AG04450 (cell line): Measurements from ENCODE around the gene ZNF688. TPM values are rescaled to one million over a fixed set of nuclear protein-coding genes. Genes with fewer than 3 reads are reported as not detected.

Experiments
- CTCF ChIA-PET: fragments of 300-600, 350-600 bp; formaldehyde crosslinking; extraction: SDS; loops from one replicate; lab custom pipeline; 2022; ENCODE audit warnings: antibody characterized with exemption, inconsistent platforms; lab: Charles Lee
- POLR2A ChIA-PET: fragments of 350-600 bp; formaldehyde crosslinking; extraction: SDS; loops from one replicate; lab custom pipeline; 2021; ENCODE audit warnings: antibody characterized with exemption, inconsistent platforms; lab: Yijun Ruan, JAX
- DNase-seq: peaks from one replicate; pipeline ENCODE4 v3.0.0-alpha.2; 2011; ENCODE audit warnings: low read depth, low spot score
- H3K27ac ChIP-seq: one replicate; pipeline ENCODE4 v1.5.1; 2012; ENCODE audit warnings: low read depth, low read length, control low read depth
- H3K27me3 ChIP-seq: one replicate; pipeline ENCODE4 v1.6.0; 2012; ENCODE audit warnings: low read length; ENCODE audit not compliant: control insufficient read depth, insufficient read depth
- H3K4me3 ChIP-seq: 2 replicates; pipeline ENCODE4 v1.5.1; 2011; ENCODE audit warnings: mild to moderate bottlenecking, low read depth, low read length, control low read depth
- H3K9me3 ChIP-seq: 2 replicates; pipeline ENCODE4 v1.5.1; 2012; ENCODE audit warnings: low read length; ENCODE audit not compliant: control insufficient read depth, insufficient read depth
- polyA plus RNA-seq: library from polyadenylated mRNA; depleted of rRNA; stranded (reverse); fragments of >200 nt; gene quantifications from 2 replicates; pipeline ENCODE4 v1.2.3, GENCODE V29; 2011
- TF ChIP-seq, protein P1 (sequence below): IDR thresholded peaks from 2 replicates; pipeline ENCODE4 v1.5.1; 2011; ENCODE audit warnings: low read depth, low read length, control low read depth, inconsistent platforms

Gene ZNF688
- polyA plus RNA-seq, 1 experiment = 6.8 TPM

DNA sequence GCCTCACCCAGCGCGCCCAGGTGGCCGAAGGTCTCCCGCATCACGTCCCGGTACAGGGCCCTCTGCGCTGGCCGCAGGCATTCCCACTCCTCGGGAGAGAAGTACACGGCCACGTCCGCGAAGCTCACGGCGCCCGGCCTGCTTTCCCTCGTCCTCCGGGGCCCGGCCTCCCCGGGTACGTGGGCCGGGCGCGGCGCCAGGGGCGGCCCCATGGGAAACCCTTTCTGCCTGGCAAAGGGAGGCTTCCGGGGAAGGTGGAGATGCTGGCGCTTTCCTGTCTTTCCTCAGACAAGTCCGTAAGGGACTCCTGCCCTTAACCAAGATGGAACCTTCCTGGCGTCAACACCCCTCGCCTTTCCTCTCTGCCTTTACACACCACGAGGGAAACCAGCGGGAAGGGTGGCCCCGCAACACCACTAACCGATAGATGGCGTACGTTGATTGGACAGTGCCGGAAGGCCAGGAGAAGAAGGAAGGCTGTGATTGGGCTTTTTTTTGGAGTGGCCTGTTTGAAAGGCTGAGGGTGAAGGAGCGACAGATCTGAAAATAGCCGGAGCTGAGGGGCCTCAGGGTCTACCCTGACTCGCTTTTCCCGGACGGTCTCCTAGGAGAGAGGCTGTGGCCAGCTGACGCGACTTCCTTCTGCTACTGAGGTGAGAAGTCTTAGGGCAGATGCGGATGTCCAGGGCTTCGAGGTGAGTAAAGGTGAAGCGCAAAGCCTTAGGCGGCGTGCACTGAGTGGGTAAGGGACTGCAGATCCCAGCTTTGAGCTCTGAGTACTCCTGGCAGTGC, 14.1 kb upstream of the ZNF688 start, which contains the start of gene ZNF785:
Gene ZNF785, minus strand, starts transcription at position 298 of the 792 bp plus-strand sequence. Its CDS starts 86 bp downstream, at position 212.
- peak within 1 kb of the TSS; percentile 78 for H3K4me3 ChIP-seq
- H3K27me3 ChIP-seq = no peaks in the 10 kb centered on the region
- TF ChIP-seq, protein P1, sequence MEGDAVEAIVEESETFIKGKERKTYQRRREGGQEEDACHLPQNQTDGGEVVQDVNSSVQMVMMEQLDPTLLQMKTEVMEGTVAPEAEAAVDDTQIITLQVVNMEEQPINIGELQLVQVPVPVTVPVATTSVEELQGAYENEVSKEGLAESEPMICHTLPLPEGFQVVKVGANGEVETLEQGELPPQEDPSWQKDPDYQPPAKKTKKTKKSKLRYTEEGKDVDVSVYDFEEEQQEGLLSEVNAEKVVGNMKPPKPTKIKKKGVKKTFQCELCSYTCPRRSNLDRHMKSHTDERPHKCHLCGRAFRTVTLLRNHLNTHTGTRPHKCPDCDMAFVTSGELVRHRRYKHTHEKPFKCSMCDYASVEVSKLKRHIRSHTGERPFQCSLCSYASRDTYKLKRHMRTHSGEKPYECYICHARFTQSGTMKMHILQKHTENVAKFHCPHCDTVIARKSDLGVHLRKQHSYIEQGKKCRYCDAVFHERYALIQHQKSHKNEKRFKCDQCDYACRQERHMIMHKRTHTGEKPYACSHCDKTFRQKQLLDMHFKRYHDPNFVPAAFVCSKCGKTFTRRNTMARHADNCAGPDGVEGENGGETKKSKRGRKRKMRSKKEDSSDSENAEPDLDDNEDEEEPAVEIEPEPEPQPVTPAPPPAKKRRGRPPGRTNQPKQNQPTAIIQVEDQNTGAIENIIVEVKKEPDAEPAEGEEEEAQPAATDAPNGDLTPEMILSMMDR = no peak
- peaks cover 5% of the 10 kb centered on the region; the same call in 1 of the 2 replicates for H3K9me3 ChIP-seq
- peak within 1 kb of the TSS; percentile 70 for H3K27ac ChIP-seq
- CTCF ChIA-PET = interaction anchor here (0.6 to 2.8 kb wide), 4 partner anchors 12 to 156 kb away, joined by 3 to 19 read pairs (median 3); partner anchors contain the start of gene DCTPP1
- POLR2A ChIA-PET = interaction anchor here (0.6 to 3.0 kb wide), 3 partner anchors 12 to 98 kb away, joined by 3 to 12 read pairs (median 4); partner anchors contain the start of gene ZNF688
- DNase-seq = peak; percentile 96

DNA sequence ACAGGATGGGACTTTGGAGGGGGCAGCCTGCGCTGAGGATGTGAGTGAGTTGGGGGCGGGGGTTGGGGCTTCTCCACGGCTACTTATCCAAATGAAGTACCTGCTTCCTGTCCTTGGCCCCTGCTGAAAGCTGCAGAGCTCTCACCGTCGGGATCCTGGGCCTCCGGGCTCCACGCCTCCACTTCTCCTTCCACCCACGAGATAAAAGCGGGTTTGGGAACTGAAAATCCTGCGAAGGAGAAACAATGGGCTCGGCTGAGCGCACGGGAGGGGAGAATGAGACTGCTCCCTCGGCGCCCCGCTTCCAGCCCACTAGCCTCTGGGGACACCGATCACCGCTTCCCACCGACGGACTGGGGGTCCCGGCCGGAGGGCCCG, 13.5 kb upstream of the ZNF688 start:
- H3K9me3 ChIP-seq = peaks cover 5% of the 10 kb centered on the region; the same call in 1 of the 2 replicates
- ChIA-PET POLR2A (interaction anchor here (3.0 kb wide), 1 partner anchor 13 kb away, joined by 12 read pairs; the partner anchor contains the start of gene ZNF688), CTCF (interaction anchor here (0.7 to 2.8 kb wide), 3 partner anchors 13 to 155 kb away, joined by 3 to 19 read pairs (median 3); partner anchors contain the start of gene DCTPP1)
- no peak for DNase-seq
- H3K4me3 ChIP-seq = peak overlapping the region; percentile 78
- H3K27ac ChIP-seq = peak overlapping the region; percentile 70
- H3K27me3 ChIP-seq = no peaks in the 10 kb centered on the region
- TF ChIP-seq, protein P1 = no peak

DNA sequence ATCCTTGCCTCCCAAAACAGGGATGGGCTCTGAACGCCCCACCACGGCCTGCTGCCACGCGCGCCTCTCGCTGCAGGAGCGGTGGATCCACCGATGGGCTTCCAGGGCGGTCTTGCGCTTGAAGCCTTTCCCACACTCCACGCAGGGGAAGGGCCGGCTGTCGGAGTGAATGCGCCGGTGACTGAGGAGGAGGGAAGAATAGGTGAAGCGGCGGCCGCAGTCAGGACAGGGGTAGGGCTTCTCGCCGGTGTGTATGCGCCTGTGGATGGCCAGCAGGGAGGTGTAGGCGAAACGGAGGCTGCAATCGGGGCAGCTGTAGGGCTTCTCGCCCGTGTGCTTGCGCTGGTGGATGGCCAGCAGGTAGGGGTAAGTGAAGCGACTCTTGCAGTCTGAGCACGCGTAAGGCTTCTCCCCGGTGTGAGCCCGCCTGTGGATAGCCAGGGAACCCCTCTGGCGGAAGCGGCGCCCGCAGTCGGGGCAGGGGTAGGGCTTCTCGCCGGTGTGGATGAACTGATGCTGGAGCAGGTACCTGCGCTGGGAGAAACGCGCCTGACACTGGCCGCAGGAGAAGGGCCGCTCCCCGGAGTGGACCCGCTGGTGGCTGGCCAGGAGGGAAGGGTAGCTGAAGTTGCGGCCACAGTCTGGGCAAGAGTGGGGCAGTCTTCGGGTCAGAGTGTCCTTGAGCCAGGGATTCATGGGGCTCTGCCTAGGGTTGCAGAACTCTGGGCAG, 11.3 kb upstream of the ZNF688 start:
- H3K9me3 ChIP-seq = peaks cover 5% of the 10 kb centered on the region; the same call in 1 of the 2 replicates
- ChIA-PET POLR2A (no interaction called here), CTCF (no interaction called here)

DNA sequence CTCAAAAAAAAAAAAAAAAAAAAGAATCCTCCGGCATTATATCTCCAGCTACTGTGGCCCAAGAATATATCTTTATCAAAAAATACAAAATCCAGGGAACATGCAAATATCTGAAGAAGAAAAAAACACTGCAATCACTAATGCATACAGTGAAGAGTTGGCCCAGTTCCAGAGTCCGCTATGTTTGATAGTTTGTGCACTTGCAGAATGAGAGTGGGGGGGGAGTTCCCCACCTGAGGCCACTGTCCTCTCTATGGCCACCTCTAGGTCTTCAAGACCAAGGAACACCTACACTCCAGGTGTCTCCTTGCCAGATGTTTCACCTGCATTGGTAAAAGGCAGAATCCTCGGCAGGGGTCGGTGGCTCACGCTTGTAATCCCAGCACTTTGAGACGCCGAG, 9.9 kb upstream of the ZNF688 start:
- CTCF ChIA-PET = no interaction called here

More for the DNA sequence above, 11.3 kb upstream of the ZNF688 start:
- DNase-seq = no peak
- H3K4me3 ChIP-seq = no peak overlapping the region
- H3K27me3 ChIP-seq = no peaks in the 10 kb centered on the region
- TF ChIP-seq, protein P1 = no peak
- no peak overlapping the region for H3K27ac ChIP-seq

More for the DNA sequence above, 9.9 kb upstream of the ZNF688 start:
- Histone ChIP-seq H3K27me3 (no peaks in the 10 kb centered on the region), H3K4me3 (no peak overlapping the region), H3K27ac (no peak overlapping the region), H3K9me3 (peaks cover 5% of the 10 kb centered on the region; the same call in 1 of the 2 replicates)
- TF ChIP-seq, protein P1 = no peak
- POLR2A ChIA-PET = no interaction called here
- DNase-seq = no peak
